Measurements from ENCODE around the gene ARID1B. TPM values are rescaled to one million over a fixed set of nuclear protein-coding genes. Genes with fewer than 3 reads are reported as not detected.

The ARID1B gene
- total and polyA plus RNA-seq, 8 donors, result 67.6 to 102 (median 99.0) TPM

DNA sequence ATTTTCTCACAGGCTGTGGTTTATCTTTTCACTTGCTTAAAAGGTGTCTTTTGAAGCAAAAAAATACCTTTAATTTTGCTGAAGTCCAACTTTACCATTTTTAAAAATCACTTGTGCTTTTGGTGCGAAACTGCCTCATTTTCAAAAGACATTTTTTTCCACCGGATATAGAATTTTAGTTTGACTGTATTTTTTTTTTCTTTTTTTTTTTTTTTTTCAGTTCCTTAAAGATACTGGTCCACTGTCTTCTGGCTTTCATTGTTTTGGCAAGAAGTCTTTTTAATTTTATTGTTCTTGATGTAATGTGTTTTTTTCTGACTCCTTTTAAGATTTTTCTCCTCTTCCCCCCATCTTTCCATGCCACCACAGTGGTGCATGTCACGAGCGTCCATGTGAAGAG, 198.2 kb downstream of the ARID1B start:
- ATAC-seq (no peak), DNase-seq (no peak)
- peaks cover 6 to 15% of the 10 kb centered on the region in 2 donors for H3K4me1 ChIP-seq
- TF ChIP-seq, protein P1, sequence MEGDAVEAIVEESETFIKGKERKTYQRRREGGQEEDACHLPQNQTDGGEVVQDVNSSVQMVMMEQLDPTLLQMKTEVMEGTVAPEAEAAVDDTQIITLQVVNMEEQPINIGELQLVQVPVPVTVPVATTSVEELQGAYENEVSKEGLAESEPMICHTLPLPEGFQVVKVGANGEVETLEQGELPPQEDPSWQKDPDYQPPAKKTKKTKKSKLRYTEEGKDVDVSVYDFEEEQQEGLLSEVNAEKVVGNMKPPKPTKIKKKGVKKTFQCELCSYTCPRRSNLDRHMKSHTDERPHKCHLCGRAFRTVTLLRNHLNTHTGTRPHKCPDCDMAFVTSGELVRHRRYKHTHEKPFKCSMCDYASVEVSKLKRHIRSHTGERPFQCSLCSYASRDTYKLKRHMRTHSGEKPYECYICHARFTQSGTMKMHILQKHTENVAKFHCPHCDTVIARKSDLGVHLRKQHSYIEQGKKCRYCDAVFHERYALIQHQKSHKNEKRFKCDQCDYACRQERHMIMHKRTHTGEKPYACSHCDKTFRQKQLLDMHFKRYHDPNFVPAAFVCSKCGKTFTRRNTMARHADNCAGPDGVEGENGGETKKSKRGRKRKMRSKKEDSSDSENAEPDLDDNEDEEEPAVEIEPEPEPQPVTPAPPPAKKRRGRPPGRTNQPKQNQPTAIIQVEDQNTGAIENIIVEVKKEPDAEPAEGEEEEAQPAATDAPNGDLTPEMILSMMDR (IDR thresholded peaks at IDR 0.05), result no peak
- H3K27ac ChIP-seq, result no peak overlapping the region
- H3K9me3 ChIP-seq, result no peaks in the 10 kb centered on the region
- no peaks in the 10 kb centered on the region for H3K36me3 ChIP-seq
- intact Hi-C loops (cut with DNase I), result no loop called here
- H3K27me3 ChIP-seq, result no peaks in the 10 kb centered on the region
- no peak overlapping the region for H3K4me3 ChIP-seq

DNA sequence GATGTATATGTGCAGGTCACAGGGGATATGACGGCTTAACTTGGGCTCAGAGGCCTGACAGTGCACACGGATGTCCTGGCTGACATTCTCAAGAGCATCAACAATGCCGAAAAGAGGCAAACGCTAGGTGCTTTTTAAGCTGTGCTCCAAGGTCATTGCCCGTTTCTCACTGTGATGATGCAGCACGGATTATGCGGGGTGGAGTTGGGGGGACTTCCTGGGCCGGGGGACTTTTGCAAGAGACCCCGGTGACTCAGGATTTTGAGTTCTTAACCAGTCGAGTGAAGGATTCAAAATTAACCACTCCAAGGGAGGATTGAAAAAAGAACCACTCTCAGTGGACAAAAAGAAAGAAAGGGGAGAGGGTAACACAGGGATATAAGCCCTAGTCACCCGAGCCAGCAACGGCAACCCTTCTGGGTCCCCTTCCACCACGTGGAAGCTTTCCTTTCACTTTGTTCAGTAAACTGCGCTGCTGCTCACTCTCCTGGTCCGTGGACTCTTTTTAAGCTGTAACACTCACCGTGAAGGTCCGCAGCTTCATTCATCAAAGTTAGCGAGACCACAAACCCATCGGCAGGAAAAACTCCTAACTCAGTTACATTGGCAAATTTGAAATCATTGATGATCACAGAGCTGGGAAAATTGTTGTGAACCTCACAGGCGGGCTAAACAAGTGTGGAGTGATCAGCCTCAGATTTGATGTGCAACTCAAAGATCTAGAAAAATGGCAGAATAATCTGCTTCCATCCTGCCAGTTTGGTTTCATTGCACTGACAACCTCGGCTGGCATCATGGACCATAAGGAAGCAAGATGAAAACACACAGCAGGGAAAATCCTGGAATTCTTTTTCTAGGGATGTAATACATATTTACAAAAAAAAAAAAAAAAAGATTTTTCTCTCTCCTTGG, 199.3 kb downstream of the ARID1B start:
- intact Hi-C loops (cut with DNase I), result no loop called here
- ATAC-seq, result peak; percentile 20
- peaks cover 9 to 21% of the 10 kb centered on the region in 2 donors for H3K4me1 ChIP-seq
- no peaks in the 10 kb centered on the region for H3K9me3 ChIP-seq
- H3K27me3 ChIP-seq, result no peaks in the 10 kb centered on the region
- no peak for DNase-seq
- no peaks in the 10 kb centered on the region for H3K36me3 ChIP-seq
- H3K4me3 ChIP-seq, result peak overlapping the region in 1 of 2 donors; percentile 14
- H3K27ac ChIP-seq, result no peak overlapping the region
- TF ChIP-seq, protein P1 (IDR thresholded peaks at IDR 0.05), result no peak

DNA sequence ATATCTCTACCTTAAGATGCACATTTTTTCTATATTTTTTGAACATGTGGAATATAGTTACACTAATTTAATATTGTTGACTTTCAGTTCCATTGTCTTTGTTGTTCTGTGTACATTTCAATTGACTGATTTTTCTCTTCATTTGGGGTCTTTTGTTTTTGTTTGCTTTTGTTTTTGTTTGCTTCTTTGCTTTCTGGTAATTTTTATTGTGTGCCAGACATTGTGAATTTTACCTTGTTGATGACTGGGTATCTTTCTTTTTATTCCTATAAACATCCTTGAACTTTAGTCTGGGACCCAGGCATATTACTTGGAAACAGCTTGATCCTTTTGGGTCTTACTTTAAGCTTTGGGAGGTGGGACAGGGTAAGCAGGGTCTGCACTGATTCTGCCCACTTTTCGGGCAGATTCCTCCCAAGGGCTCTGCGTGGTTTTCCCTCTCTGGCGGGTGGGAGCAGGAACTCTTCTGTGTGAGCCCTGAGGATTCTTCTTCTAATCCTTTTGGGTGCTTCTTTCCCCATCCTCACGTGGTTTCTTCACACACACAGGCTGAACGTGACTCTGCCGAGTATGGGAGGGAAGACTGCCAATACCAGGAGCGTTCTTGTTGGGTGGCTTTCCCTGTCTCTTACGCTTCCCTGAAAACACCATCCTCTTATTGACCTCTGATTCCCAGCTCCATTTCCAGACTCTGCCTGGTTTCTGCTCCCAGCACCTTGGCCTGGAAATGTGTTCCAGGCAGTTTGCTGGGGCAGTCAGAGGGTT, 200.5 kb downstream of the ARID1B start:
- Histone ChIP-seq H3K27me3 (no peaks in the 10 kb centered on the region), H3K4me1 (peaks cover 9 to 18% of the 10 kb centered on the region in 2 donors), H3K27ac (no peak overlapping the region), H3K9me3 (no peaks in the 10 kb centered on the region), H3K36me3 (no peaks in the 10 kb centered on the region), H3K4me3 (no peak overlapping the region)
- ATAC-seq (peak; percentile 48), DNase-seq (no peak)
- TF ChIP-seq, protein P1 (IDR thresholded peaks at IDR 0.05), result no peak
- intact Hi-C loops (cut with DNase I), result no loop called here

DNA sequence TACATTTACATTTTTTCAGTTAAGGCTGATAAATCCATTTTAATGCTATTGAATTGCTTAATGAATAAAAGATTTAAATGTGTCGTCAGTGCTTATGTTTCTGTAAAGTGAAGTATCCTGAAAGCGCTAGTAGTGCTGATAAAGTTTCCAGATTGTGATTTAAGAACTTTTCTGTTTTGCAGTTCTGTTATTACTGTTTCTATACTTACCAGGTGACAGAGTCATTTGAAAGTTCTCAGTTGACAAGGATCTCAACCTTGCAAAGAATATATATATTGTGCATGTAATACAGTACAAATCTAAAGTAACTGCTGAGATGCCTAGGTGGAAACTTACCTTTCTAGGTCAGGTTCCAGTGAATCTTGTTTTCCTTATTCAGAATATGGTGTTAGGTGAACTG, 201.8 kb downstream of the ARID1B start:
- Histone ChIP-seq H3K27ac (no peak overlapping the region), H3K36me3 (no peaks in the 10 kb centered on the region), H3K4me1 (peaks cover 9 to 27% of the 10 kb centered on the region in 2 donors), H3K27me3 (no peaks in the 10 kb centered on the region), H3K9me3 (no peaks in the 10 kb centered on the region), H3K4me3 (no peak overlapping the region)
- intact Hi-C loops (cut with DNase I), result no loop called here
- no peak for ATAC-seq
- no peak for DNase-seq
- TF ChIP-seq, protein P1 (IDR thresholded peaks at IDR 0.05), result no peak

DNA sequence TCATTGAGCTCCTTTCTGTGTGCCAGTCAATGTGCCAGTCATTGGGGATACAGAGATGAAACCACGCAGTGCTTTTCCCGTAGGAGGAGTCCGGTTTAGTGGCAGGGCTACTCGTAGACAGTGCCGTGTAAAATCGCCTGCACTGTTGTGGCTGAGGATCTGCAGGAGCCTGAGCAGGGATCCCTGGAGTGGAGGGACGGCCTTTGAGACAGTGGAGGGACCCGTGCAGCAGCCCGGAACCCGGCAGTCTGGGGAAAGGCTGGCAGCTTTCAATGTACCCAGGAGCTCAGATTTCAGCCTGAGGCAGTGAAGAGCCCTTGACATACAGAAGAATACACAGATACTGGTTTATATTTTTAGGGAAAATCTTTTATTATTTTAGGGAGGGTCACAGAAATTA, 203.3 kb downstream of the ARID1B start:
- no peak overlapping the region for H3K4me3 ChIP-seq
- intact Hi-C loops (cut with DNase I), result no loop called here
- H3K9me3 ChIP-seq, result no peaks in the 10 kb centered on the region
- no peaks in the 10 kb centered on the region for H3K36me3 ChIP-seq
- H3K27ac ChIP-seq, result no peak overlapping the region
- DNase-seq (peak in 2 of 4 donors; percentile 43 to 50), ATAC-seq (peak; percentile 86)
- peaks cover 9 to 42% of the 10 kb centered on the region in 2 donors for H3K4me1 ChIP-seq
- TF ChIP-seq, protein P1 (IDR thresholded peaks at IDR 0.05), result no peak
- no peaks in the 10 kb centered on the region for H3K27me3 ChIP-seq
